ENCODE measurements around the gene MPP1.
"Not testable (repeated sequence)": the region's sequence is repeated elsewhere in the genome, so short reads cannot be mapped to it uniquely, and the experiment has no call there.

Gene MPP1

GRCh38 chrX:154828016-154828408, 22.7 kb upstream of the MPP1 start:
- Histone ChIP-seq H3K36me3 (no peaks in the 10 kb centered on the region), H3K27ac (peak overlapping the region in 3 of 11 experiments; percentile 23 to 30 (median 30); a peak in 3 of 22 replicates), H3K9ac (no peak overlapping the region), H3K4me1 (peaks cover 0 to 14% (median 10%) of the 10 kb centered on the region in 10 experiments; a peak in 10 of 20 replicates), H3K4me3 (no peak overlapping the region), H3K9me3 (replicated peaks in 1 of 11) (0 out of 22 replicates have a peak, but pooled peaks cover 0 to 6% (median 0%) of the 10 kb centered on the region in 11 experiments), H3K27me3 (peaks cover 56 to 81% (median 72%) of the 10 kb centered on the region in 11 experiments), H3K4me2 (peak overlapping the region; percentile 3 to 70 (median 38); a peak in 19 of 22 replicates), H4K20me1 (no peaks in the 10 kb centered on the region; a peak in 1 of 22 replicates)
- TF ChIP-seq Cebpa-rat (IDR thresholded peaks at IDR 0.05): no peak

DNA sequence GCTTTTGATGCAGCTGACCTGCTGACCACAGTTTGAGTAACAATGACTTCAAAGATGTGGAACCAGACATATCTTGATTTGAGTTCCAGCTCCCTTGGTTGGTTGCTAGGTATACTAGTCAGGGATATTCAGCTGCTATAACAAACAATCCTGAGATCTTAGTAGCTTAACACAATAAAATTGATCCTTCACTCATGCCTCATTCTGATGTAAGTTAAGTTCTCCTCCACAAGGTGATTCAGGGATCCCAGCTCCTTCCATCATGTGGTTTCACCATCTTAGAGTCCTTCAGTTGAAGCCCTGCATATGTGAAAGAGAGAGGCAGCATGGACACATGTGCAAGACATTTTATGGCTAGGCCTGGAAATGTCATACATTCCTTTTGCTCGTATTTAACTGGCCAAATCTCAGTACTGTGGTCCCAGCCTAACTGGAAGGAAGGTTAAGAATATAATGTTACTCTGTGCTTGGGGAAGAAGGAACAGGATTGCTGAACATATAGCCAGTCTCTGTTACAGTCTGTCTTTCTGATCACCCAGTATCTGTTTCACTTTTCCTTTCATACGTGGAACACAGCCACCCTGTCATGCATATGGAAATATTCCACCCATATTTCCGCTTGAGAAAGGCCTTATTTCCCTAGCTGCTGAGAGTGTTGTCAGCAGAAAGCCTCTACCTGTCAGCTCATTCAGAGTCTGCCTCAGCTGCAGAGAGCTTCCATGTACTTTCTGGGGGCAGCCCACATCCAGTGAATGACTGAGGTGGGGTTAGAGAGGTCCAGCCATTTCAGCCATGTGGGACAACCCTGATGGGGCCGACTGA, 22.1 kb upstream of the MPP1 start:
- Histone ChIP-seq H3K4me1 (peaks cover 0 to 14% (median 10%) of the 10 kb centered on the region in 10 experiments; a peak in 10 of 20 replicates), H3K27me3 (peaks cover 53 to 80% (median 71%) of the 10 kb centered on the region in 11 experiments), H3K27ac (peak overlapping the region in 6 of 11 experiments; percentile 6 to 57 (median 30); a peak in 9 of 22 replicates), H3K36me3 (no peaks in the 10 kb centered on the region), H3K9me3 (replicated peaks in 1 of 11) (0 out of 22 replicates have a peak, but pooled peaks cover 0 to 6% (median 0%) of the 10 kb centered on the region in 11 experiments), H3K4me3 (no peak overlapping the region), H3K9ac (0 out of 22 replicates have a peak overlapping the region, but pooled peaks of 1 of the 11 experiments have one; percentile 15), H4K20me1 (no peaks in the 10 kb centered on the region; a peak in 1 of 22 replicates), H3K4me2 (peak overlapping the region; percentile 3 to 70 (median 38); a peak in 19 of 22 replicates)
- TF ChIP-seq Cebpa-rat (IDR thresholded peaks at IDR 0.05): no peak

- not testable (repeated sequence) for H3K4me3 ChIP-seq; H3K9me3 ChIP-seq (replicated peaks in 1 of 11); H3K36me3 ChIP-seq; H3K4me2 ChIP-seq; H3K9ac ChIP-seq; H4K20me1 ChIP-seq; H3K27ac ChIP-seq
- peaks cover 52 to 80% (median 71%) of the 10 kb centered on the region in 11 experiments for H3K27me3 ChIP-seq
- H3K4me1 ChIP-seq: peaks cover 0 to 14% (median 10%) of the 10 kb centered on the region in 10 experiments; a peak in 10 of 20 replicates
These were observed 20.3 kb upstream of the MPP1 start for GRCh38 chrX:154825586-154825985.

DNA sequence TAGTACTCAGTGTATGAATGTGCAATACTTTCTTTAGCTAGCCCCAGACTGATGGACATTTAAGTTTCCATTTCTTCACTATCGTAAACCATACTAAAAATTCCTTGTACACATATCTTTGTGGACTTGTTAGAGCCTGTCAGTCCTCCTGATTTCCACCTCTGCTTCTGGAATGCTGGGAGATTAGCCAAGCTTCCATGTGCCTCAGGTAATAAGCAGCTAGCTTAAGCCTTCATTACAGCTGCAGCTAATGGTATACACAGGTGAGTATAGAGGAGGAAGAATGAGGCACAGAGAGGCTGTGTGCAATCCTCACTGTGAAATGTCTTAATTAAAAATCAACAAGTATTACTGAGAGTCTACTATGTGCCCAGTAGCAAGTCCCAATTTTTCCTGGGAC, 19.4 kb upstream of the MPP1 start:
- H3K4me2 ChIP-seq: no peak overlapping the region
- H3K9me3 ChIP-seq (replicated peaks in 1 of 11): 0 out of 22 replicates have a peak, but pooled peaks cover 0 to 6% (median 0%) of the 10 kb centered on the region in 11 experiments
- H3K36me3 ChIP-seq: no peaks in the 10 kb centered on the region
- H4K20me1 ChIP-seq: no peaks in the 10 kb centered on the region
- TF ChIP-seq Cebpa-rat (IDR thresholded peaks at IDR 0.05): no peak
- no peak overlapping the region for H3K27ac ChIP-seq
- H3K4me3 ChIP-seq: no peak overlapping the region
- peaks cover 0 to 14% (median 10%) of the 10 kb centered on the region in 10 experiments; a peak in 10 of 20 replicates for H3K4me1 ChIP-seq
- peaks cover 54 to 80% (median 71%) of the 10 kb centered on the region in 11 experiments for H3K27me3 ChIP-seq
- H3K9ac ChIP-seq: no peak overlapping the region

- Histone ChIP-seq H3K9ac (no peak overlapping the region), H3K9me3 (replicated peaks in 1 of 11) (peaks cover 4 to 20% (median 11%) of the 10 kb centered on the region in 11 experiments), H4K20me1 (no peaks in the 10 kb centered on the region), H3K36me3 (no peaks in the 10 kb centered on the region), H3K27ac (no peak overlapping the region), H3K4me3 (no peak overlapping the region), H3K4me2 (no peak overlapping the region), H3K4me1 (peaks cover 0 to 3% (median under 1%) of the 10 kb centered on the region in 10 experiments; a peak in 3 of 20 replicates), H3K27me3 (peaks cover 51 to 78% (median 67%) of the 10 kb centered on the region in 11 experiments)
- no peak for TF ChIP-seq Cebpa-rat (IDR thresholded peaks at IDR 0.05)
These were observed 16.7 kb upstream of the MPP1 start for GRCh38 chrX:154822029-154822428.

GRCh38 chrX:154821523-154821922, 16.2 kb upstream of the MPP1 start:
- Histone ChIP-seq H3K9me3 (replicated peaks in 1 of 11) (peaks cover 5 to 21% (median 12%) of the 10 kb centered on the region in 11 experiments), H3K36me3 (no peaks in the 10 kb centered on the region), H3K4me2 (no peak overlapping the region), H3K9ac (no peak overlapping the region), H3K27me3 (peaks cover 48 to 76% (median 63%) of the 10 kb centered on the region in 11 experiments), H3K4me3 (no peak overlapping the region), H4K20me1 (no peaks in the 10 kb centered on the region), H3K4me1 (no peaks in the 10 kb centered on the region), H3K27ac (no peak overlapping the region)
- no peak for TF ChIP-seq Cebpa-rat (IDR thresholded peaks at IDR 0.05)

GRCh38 chrX:154819771-154820341, 14.6 kb upstream of the MPP1 start:
- peaks cover 58 to 89% (median 76%) of the 10 kb centered on the region in 11 experiments for H3K27me3 ChIP-seq
- TF ChIP-seq Cebpa-rat (IDR thresholded peaks at IDR 0.05): no peak
- H3K4me1 ChIP-seq: peaks cover 0 to 6% (median 0%) of the 10 kb centered on the region in 10 experiments; a peak in 1 of 20 replicates
- no peaks in the 10 kb centered on the region for H3K36me3 ChIP-seq
- no peak overlapping the region for H3K4me3 ChIP-seq
- no peak overlapping the region for H3K4me2 ChIP-seq
- H4K20me1 ChIP-seq: no peaks in the 10 kb centered on the region
- no peak overlapping the region for H3K27ac ChIP-seq
- no peak overlapping the region for H3K9ac ChIP-seq
- peaks cover 5 to 19% (median 12%) of the 10 kb centered on the region in 11 experiments for H3K9me3 ChIP-seq (replicated peaks in 1 of 11)

GRCh38 chrX:154818916-154819770, 13.9 kb upstream of the MPP1 start:
- Histone ChIP-seq H3K4me2 (no peak overlapping the region), H3K27ac (no peak overlapping the region)

DNA sequence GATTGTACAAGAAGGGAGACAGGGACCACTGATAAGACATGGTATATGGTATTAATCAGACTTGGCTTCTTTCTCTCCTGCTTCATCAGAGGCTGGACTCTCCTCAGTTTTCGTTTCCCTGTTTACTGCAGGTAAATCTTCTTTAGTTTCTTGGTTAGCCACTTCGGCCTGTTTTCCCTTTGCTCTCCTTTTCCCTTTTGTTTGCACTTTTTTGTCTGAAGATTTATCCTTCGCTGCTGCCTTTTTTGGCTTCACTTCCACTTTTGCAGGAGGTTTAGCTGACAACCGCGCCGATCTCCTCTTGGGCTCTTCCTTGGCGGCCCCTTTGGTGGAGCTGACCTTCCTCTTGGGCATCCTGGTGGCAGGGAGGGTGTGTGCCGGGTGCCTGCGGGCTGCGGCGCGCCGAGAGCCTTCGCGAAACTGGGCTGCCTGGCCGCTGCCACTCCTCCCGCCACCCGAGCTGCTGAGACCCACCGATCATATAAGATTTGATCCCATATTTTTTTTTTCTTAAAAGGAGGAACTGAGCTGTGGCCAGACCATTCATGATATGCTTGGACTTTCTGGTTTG, 11.8 kb upstream of the MPP1 start:
- not testable (repeated sequence) for H3K27ac ChIP-seq, H3K4me1 ChIP-seq, H3K36me3 ChIP-seq, H3K4me2 ChIP-seq, H3K4me3 ChIP-seq, H4K20me1 ChIP-seq, H3K9ac ChIP-seq
- peaks cover 80 to 96% (median 86%) of the 10 kb centered on the region in 11 experiments for H3K27me3 ChIP-seq
- H3K9me3 ChIP-seq (replicated peaks in 1 of 11): peaks cover 5 to 15% (median 12%) of the 10 kb centered on the region in 11 experiments

More at GRCh38 chrX:154818916-154819770, 13.9 kb upstream of the MPP1 start:
- H3K4me3 ChIP-seq: no peak overlapping the region
- H3K27me3 ChIP-seq: peaks cover 63 to 93% (median 78%) of the 10 kb centered on the region in 11 experiments
- TF ChIP-seq Cebpa-rat (IDR thresholded peaks at IDR 0.05): no peak
- H3K9me3 ChIP-seq (replicated peaks in 1 of 11): peaks cover 5 to 15% (median 12%) of the 10 kb centered on the region in 11 experiments
- no peak overlapping the region for H3K9ac ChIP-seq
- H3K4me1 ChIP-seq: peaks cover 0 to 6% (median 0%) of the 10 kb centered on the region in 10 experiments; a peak in 1 of 20 replicates
- no peaks in the 10 kb centered on the region for H4K20me1 ChIP-seq
- no peaks in the 10 kb centered on the region for H3K36me3 ChIP-seq

GRCh38 chrX:154816326-154816898, 11.1 kb upstream of the MPP1 start:
- H3K36me3 ChIP-seq, H3K27ac ChIP-seq, H3K4me3 ChIP-seq, H4K20me1 ChIP-seq, H3K4me1 ChIP-seq, H3K9ac ChIP-seq, H3K4me2 ChIP-seq: not testable (repeated sequence)
- Histone ChIP-seq H3K9me3 (replicated peaks in 1 of 11) (peaks cover 5 to 15% (median 12%) of the 10 kb centered on the region in 11 experiments), H3K27me3 (peaks cover 78 to 96% (median 83%) of the 10 kb centered on the region in 11 experiments)
